MM.1S (cell line): Measurements from ENCODE around the gene CCNK.

ENCODE experiments used
- EZH2 ChIP-seq: fragments of 300-600 bp; sonication (generic); optimal IDR thresholded peaks from 2 replicates; pipeline ENCODE3; 2017; ENCODE audit warnings: low read depth, mild to moderate bottlenecking, antibody characterized with exemption, low read length, mixed read lengths
- TF ChIP-seq, protein P1 (sequence below): fragments of 300-600 bp; sonication (generic); IDR thresholded peaks from 2 replicates; pipeline ENCODE4 v1.5.1; 2016; ENCODE audit warnings: antibody characterized with exemption, low read length, mixed read lengths

DNA sequence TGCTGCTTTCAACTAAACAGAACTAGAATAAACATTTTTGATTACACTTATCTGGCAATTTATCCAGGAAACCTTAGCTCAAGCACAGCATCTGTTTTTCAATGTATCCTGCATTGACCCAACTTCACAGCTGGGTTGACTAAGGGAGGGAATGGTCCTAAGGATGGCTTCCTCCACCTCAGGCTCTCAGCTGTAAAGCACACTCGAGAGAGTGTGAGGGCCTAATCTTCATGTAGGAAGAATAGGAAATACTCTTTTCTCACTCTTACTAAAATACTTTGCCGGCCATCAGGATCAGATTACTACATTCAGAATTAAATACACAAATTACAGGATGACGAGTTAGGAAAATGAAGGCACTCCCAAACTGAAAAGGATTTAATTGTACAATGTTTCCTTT lies 7.8 kb upstream of the CCNK start:
- TF ChIP-seq, protein P1, sequence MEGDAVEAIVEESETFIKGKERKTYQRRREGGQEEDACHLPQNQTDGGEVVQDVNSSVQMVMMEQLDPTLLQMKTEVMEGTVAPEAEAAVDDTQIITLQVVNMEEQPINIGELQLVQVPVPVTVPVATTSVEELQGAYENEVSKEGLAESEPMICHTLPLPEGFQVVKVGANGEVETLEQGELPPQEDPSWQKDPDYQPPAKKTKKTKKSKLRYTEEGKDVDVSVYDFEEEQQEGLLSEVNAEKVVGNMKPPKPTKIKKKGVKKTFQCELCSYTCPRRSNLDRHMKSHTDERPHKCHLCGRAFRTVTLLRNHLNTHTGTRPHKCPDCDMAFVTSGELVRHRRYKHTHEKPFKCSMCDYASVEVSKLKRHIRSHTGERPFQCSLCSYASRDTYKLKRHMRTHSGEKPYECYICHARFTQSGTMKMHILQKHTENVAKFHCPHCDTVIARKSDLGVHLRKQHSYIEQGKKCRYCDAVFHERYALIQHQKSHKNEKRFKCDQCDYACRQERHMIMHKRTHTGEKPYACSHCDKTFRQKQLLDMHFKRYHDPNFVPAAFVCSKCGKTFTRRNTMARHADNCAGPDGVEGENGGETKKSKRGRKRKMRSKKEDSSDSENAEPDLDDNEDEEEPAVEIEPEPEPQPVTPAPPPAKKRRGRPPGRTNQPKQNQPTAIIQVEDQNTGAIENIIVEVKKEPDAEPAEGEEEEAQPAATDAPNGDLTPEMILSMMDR = no peak
- no peak for TF ChIP-seq EZH2
